Measurements from ENCODE around the gene ONECUT1.
"Not testable (repeated sequence)": the region's sequence is repeated elsewhere in the genome, so short reads cannot be mapped to it uniquely, and the experiment has no call there.

The ONECUT1 gene

GRCh38 chr15:52822475-52822874, 32.3 kb upstream of the ONECUT1 start:
- H3K9ac ChIP-seq (ENCODE audit: low read length): no peak overlapping the region
- no peaks in the 10 kb centered on the region for H3K36me3 ChIP-seq (ENCODE audit: insufficient read depth, low read length)
- H3K9me2 ChIP-seq (ENCODE audit: low read depth, low read length): no peaks in the 10 kb centered on the region
- no peak overlapping the region for H3K4me3 ChIP-seq (ENCODE audit: low read depth, low read length, poor library complexity, severe bottlenecking)
- no peaks in the 10 kb centered on the region for H3K9me3 ChIP-seq (ENCODE audit: low read length)
- H3K79me2 ChIP-seq (ENCODE audit: insufficient read depth, low read length): no peaks in the 10 kb centered on the region
- no peak overlapping the region for H2AFZ ChIP-seq (ENCODE audit: low read length)
- no peak overlapping the region for H3K4me2 ChIP-seq (ENCODE audit: low read length)
- no peaks in the 10 kb centered on the region for H3K4me1 ChIP-seq (ENCODE audit: insufficient read depth, low read length, severe bottlenecking)
- TF ChIP-seq, protein P1, sequence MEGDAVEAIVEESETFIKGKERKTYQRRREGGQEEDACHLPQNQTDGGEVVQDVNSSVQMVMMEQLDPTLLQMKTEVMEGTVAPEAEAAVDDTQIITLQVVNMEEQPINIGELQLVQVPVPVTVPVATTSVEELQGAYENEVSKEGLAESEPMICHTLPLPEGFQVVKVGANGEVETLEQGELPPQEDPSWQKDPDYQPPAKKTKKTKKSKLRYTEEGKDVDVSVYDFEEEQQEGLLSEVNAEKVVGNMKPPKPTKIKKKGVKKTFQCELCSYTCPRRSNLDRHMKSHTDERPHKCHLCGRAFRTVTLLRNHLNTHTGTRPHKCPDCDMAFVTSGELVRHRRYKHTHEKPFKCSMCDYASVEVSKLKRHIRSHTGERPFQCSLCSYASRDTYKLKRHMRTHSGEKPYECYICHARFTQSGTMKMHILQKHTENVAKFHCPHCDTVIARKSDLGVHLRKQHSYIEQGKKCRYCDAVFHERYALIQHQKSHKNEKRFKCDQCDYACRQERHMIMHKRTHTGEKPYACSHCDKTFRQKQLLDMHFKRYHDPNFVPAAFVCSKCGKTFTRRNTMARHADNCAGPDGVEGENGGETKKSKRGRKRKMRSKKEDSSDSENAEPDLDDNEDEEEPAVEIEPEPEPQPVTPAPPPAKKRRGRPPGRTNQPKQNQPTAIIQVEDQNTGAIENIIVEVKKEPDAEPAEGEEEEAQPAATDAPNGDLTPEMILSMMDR (IDR thresholded peaks at IDR 0.05; ENCODE audit: low read length): no peak
- TF ChIP-seq EZH2 (IDR thresholded peaks at IDR 0.05; ENCODE audit: borderline replicate concordance, low read length): no peak
- H3F3A ChIP-seq (ENCODE audit: insufficient read depth, low read length): no peaks in the 10 kb centered on the region
- no peak overlapping the region for H3K27ac ChIP-seq (ENCODE audit: low read depth, low read length, poor library complexity, severe bottlenecking)
- H4K20me1 ChIP-seq (ENCODE audit: insufficient read depth, low read length): no peaks in the 10 kb centered on the region
- H3K27me3 ChIP-seq (ENCODE audit: insufficient read depth, low read length): no peaks in the 10 kb centered on the region

- no peaks in the 10 kb centered on the region for H3F3A ChIP-seq (ENCODE audit: insufficient read depth, low read length)
- no peak overlapping the region for H3K4me2 ChIP-seq (ENCODE audit: low read length)
- H3K27ac ChIP-seq (ENCODE audit: low read depth, low read length, poor library complexity, severe bottlenecking): no peak overlapping the region
- H2AFZ ChIP-seq (ENCODE audit: low read length): no peak overlapping the region
- no peaks in the 10 kb centered on the region for H3K79me2 ChIP-seq (ENCODE audit: insufficient read depth, low read length)
- no peak for TF ChIP-seq EZH2 (IDR thresholded peaks at IDR 0.05; ENCODE audit: borderline replicate concordance, low read length)
- TF ChIP-seq, protein P1 (IDR thresholded peaks at IDR 0.05; ENCODE audit: low read length): no peak
- H3K9me2 ChIP-seq (ENCODE audit: low read depth, low read length): no peaks in the 10 kb centered on the region
- no peaks in the 10 kb centered on the region for H4K20me1 ChIP-seq (ENCODE audit: insufficient read depth, low read length)
- H3K9ac ChIP-seq (ENCODE audit: low read length): no peak overlapping the region
- no peaks in the 10 kb centered on the region for H3K4me1 ChIP-seq (ENCODE audit: insufficient read depth, low read length, severe bottlenecking)
- H3K4me3 ChIP-seq (ENCODE audit: low read depth, low read length, poor library complexity, severe bottlenecking): no peak overlapping the region
- no peaks in the 10 kb centered on the region for H3K9me3 ChIP-seq (ENCODE audit: low read length)
- H3K27me3 ChIP-seq (ENCODE audit: insufficient read depth, low read length): no peaks in the 10 kb centered on the region
- H3K36me3 ChIP-seq (ENCODE audit: insufficient read depth, low read length): no peaks in the 10 kb centered on the region
Observed at GRCh38 chr15:52819253-52819652, 29.1 kb upstream of the ONECUT1 start.

DNA sequence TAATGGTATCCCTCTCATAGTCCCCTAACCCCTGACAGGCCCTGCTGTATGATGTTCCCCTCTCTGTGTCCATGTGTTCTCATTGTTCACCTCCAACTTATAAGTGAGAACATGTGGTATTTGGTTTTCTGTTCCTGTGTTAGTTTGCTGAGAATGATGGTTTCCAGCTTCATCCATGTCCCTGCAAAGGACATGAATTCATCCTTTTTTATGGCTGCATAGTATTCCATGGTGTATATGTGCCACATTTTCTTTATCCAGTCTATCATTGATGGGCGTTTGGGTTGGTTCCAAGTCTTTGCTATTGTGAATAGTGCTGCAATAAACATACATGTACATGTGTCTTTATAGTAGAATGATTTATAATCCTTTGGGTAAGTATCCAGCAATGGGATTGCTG, 25.8 kb upstream of the ONECUT1 start:
- H3K9me3 ChIP-seq (ENCODE audit: low read length); H3K27me3 ChIP-seq (ENCODE audit: insufficient read depth, low read length); H3K27ac ChIP-seq (ENCODE audit: low read depth, low read length, poor library complexity, severe bottlenecking); H4K20me1 ChIP-seq (ENCODE audit: insufficient read depth, low read length); H3K79me2 ChIP-seq (ENCODE audit: insufficient read depth, low read length); H3K9ac ChIP-seq (ENCODE audit: low read length); H2AFZ ChIP-seq (ENCODE audit: low read length); H3K4me1 ChIP-seq (ENCODE audit: insufficient read depth, low read length, severe bottlenecking); H3K36me3 ChIP-seq (ENCODE audit: insufficient read depth, low read length); H3K9me2 ChIP-seq (ENCODE audit: low read depth, low read length); H3F3A ChIP-seq (ENCODE audit: insufficient read depth, low read length); H3K4me3 ChIP-seq (ENCODE audit: low read depth, low read length, poor library complexity, severe bottlenecking); H3K4me2 ChIP-seq (ENCODE audit: low read length): not testable (repeated sequence)

- Histone ChIP-seq H3K9ac (ENCODE audit: low read length) (no peak overlapping the region), H3K9me3 (ENCODE audit: low read length) (no peaks in the 10 kb centered on the region), H4K20me1 (ENCODE audit: insufficient read depth, low read length) (no peaks in the 10 kb centered on the region), H3F3A (ENCODE audit: insufficient read depth, low read length) (no peaks in the 10 kb centered on the region), H3K4me1 (ENCODE audit: insufficient read depth, low read length, severe bottlenecking) (no peaks in the 10 kb centered on the region), H3K36me3 (ENCODE audit: insufficient read depth, low read length) (no peaks in the 10 kb centered on the region), H3K27ac (ENCODE audit: low read depth, low read length, poor library complexity, severe bottlenecking) (no peak overlapping the region), H3K9me2 (ENCODE audit: low read depth, low read length) (no peaks in the 10 kb centered on the region), H3K4me2 (ENCODE audit: low read length) (no peak overlapping the region), H2AFZ (ENCODE audit: low read length) (no peak overlapping the region), H3K79me2 (ENCODE audit: insufficient read depth, low read length) (no peaks in the 10 kb centered on the region), H3K4me3 (ENCODE audit: low read depth, low read length, poor library complexity, severe bottlenecking) (no peak overlapping the region), H3K27me3 (ENCODE audit: insufficient read depth, low read length) (peaks cover 1% of the 10 kb centered on the region; the same call in 1 of the 2 replicates)
- TF ChIP-seq EZH2 (IDR thresholded peaks at IDR 0.05; ENCODE audit: borderline replicate concordance, low read length): no peak
- TF ChIP-seq, protein P1 (IDR thresholded peaks at IDR 0.05; ENCODE audit: low read length): no peak
Observed at GRCh38 chr15:52808996-52809395, 18.9 kb upstream of the ONECUT1 start.

Data from OCI-LY1 (cell line).